ENCODE data around the gene AFF4. TPM values are rescaled to one million over a fixed set of nuclear protein-coding genes. Genes with fewer than 3 reads are reported as not detected.

Gene AFF4
- total RNA-seq, 1 experiment from 2014 or later, result 85.3 TPM

GRCh38 chr5:132836852-132837251, 126.6 kb downstream of the AFF4 start:
- H3K27ac ChIP-seq (ENCODE audit: low read depth, low read length, poor library complexity, severe bottlenecking), result no peak overlapping the region
- no peak for TF ChIP-seq CTCF (conservative IDR thresholded peaks at IDR 0.05; ENCODE audit: low read depth, low read length)
- no peak for TF ChIP-seq EZH2 (IDR thresholded peaks at IDR 0.05; ENCODE audit: borderline replicate concordance, low read depth, low read length, poor library complexity, severe bottlenecking)
- H3K27me3 ChIP-seq (replicated peaks; ENCODE audit: insufficient read depth, low read depth, low read length, poor library complexity), result no peaks in the 10 kb centered on the region
- BruUV-seq (replicated peaks), result no TSS peak
- no peak for DNase-seq (ENCODE audit: low spot score)
- H3K4me1 ChIP-seq (ENCODE audit: insufficient read depth, low read length, poor library complexity, severe bottlenecking), result no peaks in the 10 kb centered on the region
- no peaks in the 10 kb centered on the region for H3K36me3 ChIP-seq (ENCODE audit: insufficient read depth, low read length, poor library complexity, severe bottlenecking)
- CTCF ChIA-PET, result interaction anchor here (0.5 kb wide), 1 partner anchor 1968 kb away, joined by 7 read pairs; no protein-coding TSS in a partner anchor
- intact Hi-C loops (cut with micrococcal nuclease; ENCODE audit: unreplicated experiment), result no loop called here
- POLR2A ChIA-PET (ENCODE audit: low non-redundant PET), result no interaction called here
- H3K4me3 ChIP-seq (ENCODE audit: low read depth, low read length, poor library complexity, severe bottlenecking), result no peak overlapping the region
- H3K9me3 ChIP-seq (ENCODE audit: low read depth, low read length, poor library complexity, severe bottlenecking), result no peaks in the 10 kb centered on the region

GRCh38 chr5:132834057-132834456, 129.4 kb downstream of the AFF4 start:
- H3K36me3 ChIP-seq (ENCODE audit: insufficient read depth, low read length, poor library complexity, severe bottlenecking), result no peaks in the 10 kb centered on the region
- no peak overlapping the region for H3K27ac ChIP-seq (ENCODE audit: low read depth, low read length, poor library complexity, severe bottlenecking)
- no peaks in the 10 kb centered on the region for H3K9me3 ChIP-seq (ENCODE audit: low read depth, low read length, poor library complexity, severe bottlenecking)
- H3K4me1 ChIP-seq (ENCODE audit: insufficient read depth, low read length, poor library complexity, severe bottlenecking), result peaks cover 2% of the 10 kb centered on the region
- ChIA-PET CTCF (no interaction called here), POLR2A (ENCODE audit: low non-redundant PET) (no interaction called here)
- intact Hi-C loops (cut with micrococcal nuclease; ENCODE audit: unreplicated experiment), result no loop called here
- H3K4me3 ChIP-seq (ENCODE audit: low read depth, low read length, poor library complexity, severe bottlenecking), result no peak overlapping the region
- peaks cover 6% of the 10 kb centered on the region for H3K27me3 ChIP-seq (replicated peaks; ENCODE audit: insufficient read depth, low read depth, low read length, poor library complexity)
- no TSS peak for BruUV-seq (replicated peaks)
- no peak for DNase-seq (ENCODE audit: low spot score)
- TF ChIP-seq CTCF (conservative IDR thresholded peaks at IDR 0.05; ENCODE audit: low read depth, low read length), result no peak

- TF ChIP-seq EZH2 (IDR thresholded peaks at IDR 0.05; ENCODE audit: borderline replicate concordance, low read depth, low read length, poor library complexity, severe bottlenecking) (no peak), CTCF (conservative IDR thresholded peaks at IDR 0.05; ENCODE audit: low read depth, low read length) (no peak)
- DNase-seq (ENCODE audit: low spot score), result no peak
- Histone ChIP-seq H3K9me3 (ENCODE audit: low read depth, low read length, poor library complexity, severe bottlenecking) (no peaks in the 10 kb centered on the region), H3K36me3 (ENCODE audit: insufficient read depth, low read length, poor library complexity, severe bottlenecking) (no peaks in the 10 kb centered on the region), H3K4me1 (ENCODE audit: insufficient read depth, low read length, poor library complexity, severe bottlenecking) (peaks cover 2% of the 10 kb centered on the region), H3K4me3 (ENCODE audit: low read depth, low read length, poor library complexity, severe bottlenecking) (no peak overlapping the region), H3K27ac (ENCODE audit: low read depth, low read length, poor library complexity, severe bottlenecking) (no peak overlapping the region), H3K27me3 (replicated peaks; ENCODE audit: insufficient read depth, low read depth, low read length, poor library complexity) (peaks cover 9% of the 10 kb centered on the region)
- CTCF ChIA-PET, result interaction anchor here (0.6 kb wide), 1 partner anchor 327 kb away, joined by 3 read pairs; no protein-coding TSS in a partner anchor
- POLR2A ChIA-PET (ENCODE audit: low non-redundant PET), result no interaction called here
- intact Hi-C loops (cut with micrococcal nuclease; ENCODE audit: unreplicated experiment), result no loop called here
- no TSS peak for BruUV-seq (replicated peaks)
Observed at GRCh38 chr5:132832612-132833011, 130.8 kb downstream of the AFF4 start.

All from A673 (cell line).